SK-N-SH (cell line): ENCODE measurements around the gene DCDC1. TPM values are rescaled to one million over a fixed set of nuclear protein-coding genes. Genes with fewer than 3 reads are reported as not detected.

ENCODE experiments used
- CTCF ChIA-PET: fragments of 300-600, 350-600 bp; formaldehyde crosslinking; extraction: SDS; loops from one replicate; lab custom pipeline; 2021; lab: Yijun Ruan, JAX
- POLR2A ChIA-PET: fragments of 350-600 bp; sonication (Branson Sonifier 250); formaldehyde crosslinking; extraction: SDS; loops from one replicate; lab custom pipeline; 2020; ENCODE audit warnings: antibody characterized with exemption, inconsistent platforms; lab: Yijun Ruan, JAX
- DNase-seq: peaks from one replicate; pipeline ENCODE4 v3.0.0; 2012
- H2AFZ ChIP-seq: fragments of 200-600 bp; sonication (generic); 2 replicates; pipeline ENCODE4 v1.8.1; 2016; ENCODE audit warnings: antibody characterized with exemption, mild to moderate bottlenecking, low read depth
- H3F3A ChIP-seq: fragments of 200-600 bp; sonication (generic); replicated peaks from 2 replicates; pipeline ENCODE3; 2016; ENCODE audit warnings: antibody characterized with exemption, mild to moderate bottlenecking; ENCODE audit not compliant: insufficient read depth
- H3K27ac ChIP-seq, 2 experiments: fragments of 200-500 bp in 1 of 2; fragments of 200-600 bp in 1 of 2; sonication (Bioruptor generic) in 1 of 2; sonication (generic), shearing (Covaris generic) in 1 of 2; 2 replicates each; pipeline versions ENCODE4 v1.5.1 to v1.6.1; 2014 to 2016; ENCODE audit warnings: low read depth in 2 of 2, inconsistent platforms in 1 of 2, low read length in 1 of 2, mild to moderate bottlenecking in 1 of 2, mixed read lengths in 1 of 2
- H3K27me3 ChIP-seq: fragments of 200-600 bp; sonication (generic), shearing (Covaris generic); 2 replicates; pipeline ENCODE4 v1.6.1; 2016; ENCODE audit warnings: mixed run types; ENCODE audit not compliant: insufficient read depth
- H3K36me3 ChIP-seq, 2 experiments: fragments of 200-500 bp in 1 of 2; fragments of 200-600 bp in 1 of 2; sonication (Bioruptor generic) in 1 of 2; sonication (generic) in 1 of 2; replicated peaks in 1 of 2; 2 replicates each; pipeline versions ENCODE3 to v1.5.1; 2014 to 2016; ENCODE audit warnings: low read length in 1 of 2, mild to moderate bottlenecking in 1 of 2; ENCODE audit not compliant: insufficient read depth in 2 of 2, control insufficient read depth in 1 of 2
- H3K4me1 ChIP-seq, 2 experiments: fragments of 200-500 bp in 1 of 2; fragments of 200-600 bp in 1 of 2; sonication (Bioruptor generic) in 1 of 2; sonication (generic), shearing (Covaris generic) in 1 of 2; 2 replicates each; pipeline versions ENCODE4 v1.5.1 to v1.6.1; 2014 to 2016; ENCODE audit warnings: low read depth in 1 of 2, low read length in 1 of 2, mixed run types in 1 of 2; ENCODE audit not compliant: insufficient read depth in 2 of 2, control insufficient read depth in 1 of 2
- H3K4me2 ChIP-seq: fragments of 200-600 bp; sonication (generic), shearing (Covaris generic); 2 replicates; pipeline ENCODE4 v1.6.1; 2017; ENCODE audit warnings: mixed run types
- H3K4me3 ChIP-seq, 2 experiments: fragments of 200-500 bp in 1 of 2; fragments of 200-600 bp in 1 of 2; sonication (Bioruptor generic) in 1 of 2; sonication (generic), shearing (Covaris generic) in 1 of 2; 2 replicates each; pipeline versions ENCODE4 v1.5.1 to v1.8.1; 2014 to 2016; ENCODE audit warnings: low read depth in 2 of 2, inconsistent platforms in 1 of 2, low read length in 1 of 2, mild to moderate bottlenecking in 1 of 2, mixed read lengths in 1 of 2, moderate library complexity in 1 of 2
- H3K79me2 ChIP-seq: fragments of 200-600 bp; sonication (generic); 2 replicates; pipeline ENCODE4 v1.8.1; 2017; ENCODE audit warnings: mild to moderate bottlenecking; ENCODE audit not compliant: insufficient read depth
- H3K9ac ChIP-seq: fragments of 200-600 bp; sonication (generic); 2 replicates; pipeline ENCODE4 v1.6.1; 2017; ENCODE audit warnings: mixed run types
- H3K9me2 ChIP-seq: fragments of 200-600 bp; sonication (generic); 2 replicates; pipeline ENCODE4 v1.6.1; 2017; ENCODE audit warnings: mixed run types
- H3K9me3 ChIP-seq: fragments of 200-600 bp; sonication (generic); 2 replicates; pipeline ENCODE4 v1.6.1; 2017; ENCODE audit warnings: mixed run types, mild to moderate bottlenecking, moderate library complexity
- H4K20me1 ChIP-seq: fragments of 200-600 bp; sonication (generic); 2 replicates; pipeline ENCODE4 v1.6.1; 2017; ENCODE audit warnings: mild to moderate bottlenecking, mixed run types; ENCODE audit not compliant: insufficient read depth
- EZH2phosphoT487 ChIP-seq: fragments of 200-600 bp; sonication (generic); IDR thresholded peaks from 2 replicates; pipeline ENCODE4 v1.6.1; 2017; ENCODE audit warnings: low read depth, mixed run types, mild to moderate bottlenecking, antibody characterized with exemption, moderate library complexity, borderline replicate concordance
- FOSL2 ChIP-seq: IDR thresholded peaks from 2 replicates; pipeline ENCODE4 v1.4.0; 2012; ENCODE audit warnings: low read depth, mild to moderate bottlenecking, moderate library complexity, borderline replicate concordance
- JUND ChIP-seq: IDR thresholded peaks from 2 replicates; pipeline ENCODE4 v1.4.0; 2012
- RCOR1 ChIP-seq: fragments of 150-350 bp; IDR thresholded peaks from 2 replicates; pipeline ENCODE4 v1.6.1; 2017; ENCODE audit warnings: antibody characterized with exemption, low read length
- RFX5 ChIP-seq: IDR thresholded peaks from 2 replicates; pipeline ENCODE4 v1.6.1; 2012; ENCODE audit warnings: mild to moderate bottlenecking, improper control_type of control experiment, low read length
- RXRA ChIP-seq: IDR thresholded peaks from 2 replicates; pipeline ENCODE4 v1.4.0; 2012; ENCODE audit warnings: low read depth, mild to moderate bottlenecking, borderline replicate concordance
- SIN3A ChIP-seq: IDR thresholded peaks from 2 replicates; pipeline ENCODE4 v1.6.1; 2012; ENCODE audit warnings: low read depth, mild to moderate bottlenecking, low read length, moderate library complexity, borderline replicate concordance
- TAF1 ChIP-seq: IDR thresholded peaks from 2 replicates; pipeline ENCODE4 v1.6.1; 2012; ENCODE audit warnings: low read depth, mild to moderate bottlenecking, low read length, moderate library complexity, borderline replicate concordance
- TEAD4 ChIP-seq: IDR thresholded peaks from 2 replicates; pipeline ENCODE4 v1.4.0; 2012; ENCODE audit warnings: mild to moderate bottlenecking, borderline replicate concordance; ENCODE audit not compliant: insufficient read depth
- USF1 ChIP-seq: IDR thresholded peaks from 2 replicates; pipeline ENCODE4 v1.4.0; 2012; ENCODE audit warnings: low read depth, borderline replicate concordance
- WGBS: methylation state at CpG from one replicate; pipeline ENCODE4 v1.1.6; 2017; ENCODE audit warnings: low lambda C conversion rate; 5-methylcytosine and 5-hydroxymethylcytosine counted together
- polyA plus RNA-seq, 3 experiments: library from polyadenylated mRNA; depleted of rRNA; stranded (reverse); fragments of >200 nt; gene quantifications; 2 replicates each; pipeline ENCODE4 v1.2.3, GENCODE V29; 2012
- TF ChIP-seq, protein P1 (sequence below): fragments of 200-600 bp; sonication (generic); IDR thresholded peaks from 2 replicates; pipeline ENCODE4 v1.6.1; 2017; ENCODE audit warnings: antibody characterized with exemption, mild to moderate bottlenecking, moderate library complexity
- TF ChIP-seq, protein P2 (sequence below): fragments of 150-350 bp; IDR thresholded peaks from 2 replicates; pipeline ENCODE4 v1.6.1; 2017; ENCODE audit warnings: antibody characterized with exemption, low read length, low read depth, borderline replicate concordance

Gene DCDC1
- polyA plus RNA-seq, 1 of the 3 experiments (the other 2 are of a cell fraction), result 0.12 TPM

DNA sequence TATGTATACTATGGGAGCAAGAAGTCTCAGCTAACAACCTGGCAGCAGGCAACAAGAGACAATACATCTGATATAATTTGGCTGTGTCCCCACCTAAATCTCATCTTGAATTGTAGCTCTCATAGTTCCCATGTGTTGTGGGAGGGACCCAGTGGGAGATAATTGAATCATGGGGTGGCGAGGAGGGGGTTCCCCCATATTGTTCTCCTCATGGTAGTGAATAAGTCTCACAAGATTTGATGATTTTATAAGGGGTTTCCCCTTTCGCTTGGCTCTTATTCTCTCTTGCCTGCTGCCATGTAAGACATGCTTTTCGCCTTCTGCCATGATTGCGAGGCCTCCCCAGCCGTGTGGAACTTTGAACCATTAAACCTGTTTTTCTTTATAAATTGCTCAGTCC, 6.3 kb upstream of the DCDC1 start:
- no peak overlapping the region for H3K27ac ChIP-seq
- peaks cover under 1 to 2% of the 10 kb centered on the region in 2 experiments; a peak in 2 of 4 replicates for H3K4me1 ChIP-seq
- ChIA-PET CTCF (interaction anchor here (0.9 to 1.3 kb wide), 2 partner anchors 36 to 495 kb away, joined by 4 to 5 read pairs; no protein-coding TSS in a partner anchor), POLR2A (no interaction called here)
- 92% methylated on average over 5 of the region's 5 CpGs for WGBS
- H3K9ac ChIP-seq, result no peak overlapping the region
- H3K4me2 ChIP-seq, result no peak overlapping the region
- no peak overlapping the region for H2AFZ ChIP-seq
- no peak overlapping the region for H3K4me3 ChIP-seq
- H4K20me1 ChIP-seq, result no peaks in the 10 kb centered on the region
- H3K27me3 ChIP-seq, result no peaks in the 10 kb centered on the region
- H3K9me3 ChIP-seq, result no peaks in the 10 kb centered on the region
- H3K79me2 ChIP-seq, result peaks cover 26% of the 10 kb centered on the region
- H3K36me3 ChIP-seq, result peaks cover 5 to 10% of the 10 kb centered on the region in 2 experiments
- TF ChIP-seq FOSL2, result no peak
- no peak for TF ChIP-seq EZH2phosphoT487
- TF ChIP-seq JUND, result no peak
- no peak for TF ChIP-seq TEAD4
- TF ChIP-seq RCOR1, result no peak
- TF ChIP-seq RFX5, result no peak
- no peak for TF ChIP-seq TAF1
- TF ChIP-seq, protein P1, sequence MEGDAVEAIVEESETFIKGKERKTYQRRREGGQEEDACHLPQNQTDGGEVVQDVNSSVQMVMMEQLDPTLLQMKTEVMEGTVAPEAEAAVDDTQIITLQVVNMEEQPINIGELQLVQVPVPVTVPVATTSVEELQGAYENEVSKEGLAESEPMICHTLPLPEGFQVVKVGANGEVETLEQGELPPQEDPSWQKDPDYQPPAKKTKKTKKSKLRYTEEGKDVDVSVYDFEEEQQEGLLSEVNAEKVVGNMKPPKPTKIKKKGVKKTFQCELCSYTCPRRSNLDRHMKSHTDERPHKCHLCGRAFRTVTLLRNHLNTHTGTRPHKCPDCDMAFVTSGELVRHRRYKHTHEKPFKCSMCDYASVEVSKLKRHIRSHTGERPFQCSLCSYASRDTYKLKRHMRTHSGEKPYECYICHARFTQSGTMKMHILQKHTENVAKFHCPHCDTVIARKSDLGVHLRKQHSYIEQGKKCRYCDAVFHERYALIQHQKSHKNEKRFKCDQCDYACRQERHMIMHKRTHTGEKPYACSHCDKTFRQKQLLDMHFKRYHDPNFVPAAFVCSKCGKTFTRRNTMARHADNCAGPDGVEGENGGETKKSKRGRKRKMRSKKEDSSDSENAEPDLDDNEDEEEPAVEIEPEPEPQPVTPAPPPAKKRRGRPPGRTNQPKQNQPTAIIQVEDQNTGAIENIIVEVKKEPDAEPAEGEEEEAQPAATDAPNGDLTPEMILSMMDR, result no peak
- no peak for TF ChIP-seq RXRA
- no peaks in the 10 kb centered on the region for H3K9me2 ChIP-seq
- H3F3A ChIP-seq, result no peaks in the 10 kb centered on the region
- no peak for DNase-seq

DNA sequence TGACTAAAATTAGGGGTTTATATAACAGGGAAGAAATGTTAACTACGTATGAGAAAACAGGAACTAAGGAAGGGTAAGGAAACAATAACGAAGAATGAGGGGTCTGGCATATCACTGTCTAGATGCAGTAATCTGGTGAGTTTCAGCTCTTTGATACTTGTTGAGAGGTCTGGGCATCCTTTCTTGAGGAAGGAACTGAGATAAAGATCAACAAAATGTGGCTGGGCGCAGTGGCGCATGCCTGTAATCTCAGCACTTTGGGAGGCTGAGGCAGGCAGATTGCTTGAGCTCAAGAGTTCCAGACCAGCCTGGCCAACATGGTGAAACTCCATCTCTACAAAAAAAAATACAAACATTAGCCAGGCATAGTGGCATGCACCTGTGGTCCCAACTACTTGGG, 2.7 kb downstream of the DCDC1 start:
- POLR2A ChIA-PET, result no interaction called here
- TF ChIP-seq, protein P2, sequence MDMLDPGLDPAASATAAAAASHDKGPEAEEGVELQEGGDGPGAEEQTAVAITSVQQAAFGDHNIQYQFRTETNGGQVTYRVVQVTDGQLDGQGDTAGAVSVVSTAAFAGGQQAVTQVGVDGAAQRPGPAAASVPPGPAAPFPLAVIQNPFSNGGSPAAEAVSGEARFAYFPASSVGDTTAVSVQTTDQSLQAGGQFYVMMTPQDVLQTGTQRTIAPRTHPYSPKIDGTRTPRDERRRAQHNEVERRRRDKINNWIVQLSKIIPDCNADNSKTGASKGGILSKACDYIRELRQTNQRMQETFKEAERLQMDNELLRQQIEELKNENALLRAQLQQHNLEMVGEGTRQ, result no peak
- no peak for TF ChIP-seq SIN3A
- TF ChIP-seq USF1, result no peak
- TF ChIP-seq, all 33 proteins: peak for 0
- no peak overlapping the region for H2AFZ ChIP-seq
- CTCF ChIA-PET, result interaction anchor here (1.7 kb wide), 1 partner anchor 26 kb away, joined by 6 read pairs; no protein-coding TSS in a partner anchor
- no peak overlapping the region for H3K27ac ChIP-seq
- H3K9ac ChIP-seq, result no peak overlapping the region
- H3K4me3 ChIP-seq, result no peak overlapping the region
- no peaks in the 10 kb centered on the region for H3K9me2 ChIP-seq
- H3K4me2 ChIP-seq, result no peak overlapping the region
- H3K9me3 ChIP-seq, result no peaks in the 10 kb centered on the region
- peaks cover 5 to 6% of the 10 kb centered on the region in 2 experiments; a peak in 3 of 4 replicates for H3K4me1 ChIP-seq
- 45% methylated on average over 4 of the region's 4 CpGs for WGBS
- H3K36me3 ChIP-seq, result no peaks in the 10 kb centered on the region
- H3K79me2 ChIP-seq, result peaks cover 16% of the 10 kb centered on the region; the same call in 1 of the 2 replicates
- DNase-seq, result no peak
- H3K27me3 ChIP-seq, result no peaks in the 10 kb centered on the region; the same call in 1 of the 2 replicates
- H3F3A ChIP-seq, result no peaks in the 10 kb centered on the region
- no peaks in the 10 kb centered on the region for H4K20me1 ChIP-seq
